Hematopoietic multipotent progenitor cell treated with erythropoietin and hydrocortisone succinate and interleukin-3 and kit ligand, for 6 days (in vitro differentiated cells): Measurements from ENCODE around the gene CUL7.
A peak's percentile ranks its signal among the peaks of the same experiment; 100 is the strongest.
"Not testable (repeated sequence)": the region's sequence is repeated elsewhere in the genome, so short reads cannot be mapped to it uniquely, and the experiment has no call there.

Source experiments
- DNase-seq: peaks from one replicate; pipeline ENCODE4 v3.0.0-alpha.2; 2015

Gene CUL7

DNA sequence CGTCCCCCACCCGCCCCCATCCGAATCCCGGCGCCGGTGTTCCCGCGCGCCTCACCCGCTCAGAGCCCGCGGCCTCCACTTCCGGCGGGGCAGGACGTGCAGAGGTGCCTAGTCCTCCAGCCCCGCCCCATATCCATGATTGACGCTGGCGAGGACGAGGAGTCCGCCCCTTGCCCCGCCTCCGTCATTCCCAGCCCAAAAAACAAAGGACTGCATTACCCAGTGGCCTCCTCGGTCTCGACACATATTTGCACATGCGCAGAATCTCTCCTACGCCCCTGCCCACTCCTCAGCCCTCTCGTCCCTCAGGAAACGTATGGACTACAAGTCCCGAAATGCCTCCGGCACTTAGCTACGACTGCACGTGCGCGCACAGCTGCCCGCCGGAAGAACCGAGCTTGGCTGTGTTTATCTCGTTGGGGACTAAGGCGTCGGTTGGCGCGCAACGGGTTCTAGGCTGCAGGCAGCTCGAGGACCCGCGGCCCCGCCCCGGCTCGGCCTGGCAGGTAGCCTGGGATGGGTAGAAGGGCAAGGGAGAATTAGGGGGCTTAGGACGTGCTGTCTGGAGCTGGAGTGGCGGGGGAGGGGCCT is 39.7 kb downstream of the CUL7 start, which contains the start of the genes KLHDC3 and MEA1:
Gene KLHDC3 (plus strand): TSS at position 407 of the 591 bp plus-strand sequence. CDS start 2,944 bp downstream, outside the sequence.
Gene MEA1 (minus strand): TSS at position 104 of the 591 bp plus-strand sequence. CDS start 133 bp downstream, outside the sequence.
- peak; percentile 100 for DNase-seq

DNA sequence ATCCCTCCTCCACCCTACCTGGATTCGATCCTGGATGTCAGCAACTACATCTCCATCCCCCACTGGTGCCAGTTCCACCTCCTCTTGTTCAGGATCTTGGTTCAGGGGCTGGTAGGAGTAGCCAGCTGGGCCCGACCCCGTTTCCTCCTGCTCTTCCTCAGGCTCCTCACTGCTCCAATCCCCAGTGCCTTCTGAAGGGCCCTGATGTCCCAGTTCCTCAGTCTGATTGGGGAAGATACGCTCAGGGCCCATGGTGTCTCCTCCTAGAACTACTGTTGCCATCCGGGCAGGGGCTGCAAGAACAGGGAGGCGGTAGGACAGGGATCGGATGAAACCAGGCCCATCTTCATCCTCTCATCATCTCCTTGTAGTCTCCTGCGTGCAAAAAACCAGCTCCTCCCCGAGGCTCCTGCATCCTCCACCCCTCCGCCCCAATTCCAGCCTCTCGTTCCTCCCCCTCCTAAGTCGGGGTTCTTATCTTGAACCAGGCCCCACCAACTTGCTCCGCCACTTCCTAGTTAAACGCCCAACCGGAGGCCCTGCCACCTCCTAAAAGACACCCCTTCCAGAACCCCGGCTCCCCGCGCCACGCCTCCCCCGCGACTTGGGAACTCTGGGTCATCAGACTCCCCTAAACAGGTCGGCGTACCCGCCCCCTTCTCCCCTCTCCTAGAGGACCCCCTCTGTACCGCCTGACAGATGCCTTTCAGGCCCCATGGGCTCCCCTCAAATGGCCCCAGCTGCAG is 40.4 kb downstream of the CUL7 start:
- peak; percentile 92 for DNase-seq

DNA sequence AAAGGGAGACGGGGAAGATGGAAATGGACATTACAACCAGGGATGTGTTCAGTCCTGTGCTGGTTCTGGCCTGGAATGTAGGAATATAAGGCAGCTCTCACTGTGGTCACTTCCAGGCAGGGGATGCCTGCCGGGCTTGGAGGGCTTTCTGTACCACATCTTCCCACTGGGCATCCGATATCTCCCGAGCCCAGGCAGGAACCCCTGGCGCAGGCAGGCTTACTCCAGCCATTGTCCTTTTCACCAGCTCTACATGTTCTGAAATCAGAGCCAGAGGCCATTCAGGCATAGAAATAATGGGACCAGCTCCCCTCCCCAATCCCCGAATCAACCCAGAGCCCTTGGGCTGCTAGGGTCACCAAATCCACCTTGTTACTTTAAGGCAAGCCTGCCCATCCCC is 41.3 kb downstream of the CUL7 start:
- DNase-seq, result no peak

DNA sequence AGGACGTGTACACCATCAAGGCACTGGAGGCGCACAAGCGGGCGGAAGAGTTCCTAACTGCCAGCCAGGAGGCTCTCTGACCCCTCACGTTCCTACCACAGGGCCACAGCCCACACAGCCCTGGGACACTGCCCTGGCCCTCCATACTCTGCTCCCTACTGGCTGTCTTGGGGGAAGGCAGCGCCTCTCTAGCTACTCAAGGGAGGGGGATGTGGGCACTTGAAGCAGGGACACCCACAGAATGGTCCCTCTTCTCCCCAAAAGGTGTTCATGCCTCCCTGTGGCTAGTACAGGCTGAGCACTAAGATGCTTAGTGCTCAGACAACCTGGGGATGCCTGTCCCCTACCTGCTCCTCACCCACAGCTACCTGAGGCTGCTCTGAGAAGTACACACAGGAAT is 42.4 kb downstream of the CUL7 start:
- DNase-seq, result no peak

DNA sequence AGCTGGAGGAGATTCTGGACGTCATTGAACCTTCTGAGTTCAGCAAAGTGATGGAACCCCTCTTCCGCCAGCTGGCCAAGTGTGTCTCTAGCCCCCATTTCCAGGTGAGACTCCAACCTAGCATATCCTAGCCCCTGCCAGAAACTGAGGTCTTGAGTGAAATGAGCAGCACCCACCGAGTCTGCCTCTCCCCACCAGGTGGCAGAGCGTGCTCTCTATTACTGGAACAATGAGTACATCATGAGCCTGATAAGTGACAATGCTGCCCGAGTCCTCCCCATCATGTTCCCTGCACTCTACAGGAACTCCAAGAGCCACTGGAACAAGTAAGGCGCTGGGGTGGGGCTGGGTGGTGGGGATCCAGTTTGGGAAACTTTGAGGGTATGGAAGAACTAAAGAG is 44.5 kb downstream of the CUL7 start:
- DNase-seq, result peak; percentile 79

DNA sequence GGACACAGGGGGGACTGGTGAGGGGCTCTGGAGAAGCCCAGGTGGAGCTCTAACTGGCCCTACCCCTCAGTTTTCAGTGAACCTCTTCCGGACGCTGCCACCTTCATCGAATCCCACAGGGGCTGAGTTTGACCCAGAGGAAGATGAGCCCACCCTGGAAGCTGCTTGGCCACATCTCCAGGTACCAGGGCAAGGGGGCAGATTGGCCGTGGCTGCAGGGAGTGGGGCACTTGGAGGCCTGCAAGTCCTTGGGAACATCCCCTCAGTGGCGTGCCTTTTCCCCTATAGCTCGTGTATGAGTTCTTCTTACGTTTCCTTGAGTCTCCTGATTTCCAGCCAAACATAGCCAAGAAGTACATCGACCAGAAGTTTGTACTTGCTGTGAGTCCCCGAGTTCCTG is 46.5 kb downstream of the CUL7 start:
- DNase-seq, result no peak

DNA sequence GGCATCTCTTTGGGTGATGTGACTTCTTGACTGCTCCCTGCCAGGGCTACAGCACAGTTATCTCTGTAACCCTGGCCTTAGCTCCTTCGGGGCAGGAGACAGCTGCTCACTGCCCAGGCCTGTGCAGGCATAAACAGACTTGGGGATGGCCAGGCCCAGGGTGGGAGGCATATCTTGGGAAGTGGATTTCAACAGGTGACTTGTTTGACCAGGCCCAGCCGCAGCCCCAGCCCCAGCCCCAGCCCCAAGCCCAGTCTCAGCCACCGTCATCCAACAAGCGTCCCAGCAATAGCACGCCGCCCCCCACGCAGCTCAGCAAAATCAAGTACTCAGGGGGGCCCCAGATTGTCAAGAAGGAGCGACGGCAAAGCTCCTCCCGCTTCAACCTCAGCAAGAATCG is 47.4 kb downstream of the CUL7 start:
- DNase-seq, result no peak

DNA sequence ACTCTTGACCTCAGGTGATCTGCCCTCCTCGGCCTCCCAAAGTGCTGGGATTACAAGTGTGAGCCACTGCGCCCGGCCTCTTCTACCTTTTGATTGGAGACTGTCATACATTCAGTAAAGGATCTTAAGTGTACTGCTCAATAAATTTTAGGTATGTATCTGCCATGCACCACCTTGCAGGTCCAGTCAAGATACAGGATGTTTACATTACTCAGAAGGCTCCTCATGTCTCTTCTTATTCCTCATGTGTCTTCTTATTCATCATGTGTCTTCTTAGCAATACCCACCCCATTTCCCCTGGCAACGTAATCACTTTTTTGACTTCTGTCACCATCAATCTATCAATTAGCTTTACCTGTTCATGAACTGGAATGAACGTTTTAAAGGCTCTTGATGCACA is 47.8 kb downstream of the CUL7 start:
- no peak for DNase-seq

DNA sequence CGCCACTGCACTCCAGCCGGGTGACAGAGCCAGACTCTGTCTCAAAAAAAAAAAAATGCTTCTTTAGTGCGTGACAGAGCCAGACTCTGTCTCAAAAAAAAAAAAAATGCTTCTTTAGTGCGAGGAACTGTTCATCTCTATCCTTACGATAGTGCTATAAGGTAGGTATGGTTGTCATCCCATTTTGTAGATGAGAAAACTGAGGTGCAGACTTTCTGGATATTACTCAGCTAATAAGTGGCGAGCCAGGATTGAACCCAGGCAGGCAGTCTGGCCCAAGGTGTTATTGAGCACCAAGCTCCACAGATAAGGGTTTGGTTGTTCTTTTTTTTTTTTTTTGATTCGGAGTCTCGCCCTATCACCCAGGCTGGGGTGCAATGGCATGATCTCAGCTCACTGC is 51.8 kb downstream of the CUL7 start:
- DNase-seq, result no peak

DNA sequence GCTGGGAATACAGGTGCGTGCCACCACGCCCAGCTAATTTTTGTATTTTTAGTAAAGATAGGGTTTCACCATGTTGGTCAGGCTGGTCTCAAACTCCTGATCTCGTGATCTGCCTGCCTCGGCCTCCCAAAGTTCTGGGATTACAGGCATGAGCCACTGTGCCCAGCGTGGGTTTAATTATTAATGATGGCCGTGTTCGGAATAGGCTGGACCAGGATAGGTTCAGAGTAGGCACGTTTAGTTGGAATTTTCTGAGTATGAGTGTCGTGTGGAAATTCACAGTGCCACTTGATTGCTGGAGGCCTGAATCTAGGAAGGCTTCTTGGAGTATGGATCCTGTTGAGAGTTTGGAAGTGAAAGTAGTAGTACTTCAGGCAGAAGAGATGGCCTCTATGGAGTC is 55.4 kb downstream of the CUL7 start:
- not testable (repeated sequence) for DNase-seq

DNA sequence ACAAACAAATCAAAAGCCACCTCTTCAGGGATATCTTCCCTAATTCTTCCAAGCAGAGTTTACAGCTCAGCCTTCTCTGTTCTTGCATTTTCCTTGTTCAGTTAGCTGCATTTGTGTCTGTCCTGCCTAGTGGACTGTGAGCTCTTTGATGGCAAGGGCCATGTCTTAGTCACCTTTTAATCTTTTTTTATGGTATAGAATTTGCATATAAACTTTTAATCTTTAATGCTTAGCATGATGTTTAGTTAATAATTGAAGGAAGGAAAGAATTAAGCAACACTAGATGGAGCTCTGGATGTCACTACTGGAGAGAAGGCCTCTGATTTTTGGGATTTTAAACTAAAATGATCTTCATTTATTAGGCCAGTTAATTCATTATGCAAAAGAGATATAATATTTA is 57.1 kb downstream of the CUL7 start:
- no peak for DNase-seq

DNA sequence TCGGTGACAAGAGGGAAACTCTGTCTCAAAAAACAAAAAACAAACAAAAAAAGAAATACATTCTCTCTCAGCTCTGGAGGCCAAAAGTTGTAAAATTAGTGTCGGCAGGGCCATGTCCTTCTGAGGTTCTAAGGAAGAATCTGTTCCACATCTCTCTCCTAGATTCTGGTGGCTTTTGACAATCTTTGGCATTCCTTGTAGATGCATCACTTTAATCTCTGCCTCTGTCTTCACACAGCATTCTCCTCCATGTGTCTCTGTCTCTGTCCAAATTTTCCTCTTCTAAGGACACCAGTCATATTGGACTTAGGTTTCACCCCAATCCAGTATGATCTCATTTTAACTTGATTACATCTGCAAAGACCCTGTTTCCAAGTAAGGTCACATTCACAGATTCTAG is 60.2 kb downstream of the CUL7 start:
- DNase-seq, result no peak

DNA sequence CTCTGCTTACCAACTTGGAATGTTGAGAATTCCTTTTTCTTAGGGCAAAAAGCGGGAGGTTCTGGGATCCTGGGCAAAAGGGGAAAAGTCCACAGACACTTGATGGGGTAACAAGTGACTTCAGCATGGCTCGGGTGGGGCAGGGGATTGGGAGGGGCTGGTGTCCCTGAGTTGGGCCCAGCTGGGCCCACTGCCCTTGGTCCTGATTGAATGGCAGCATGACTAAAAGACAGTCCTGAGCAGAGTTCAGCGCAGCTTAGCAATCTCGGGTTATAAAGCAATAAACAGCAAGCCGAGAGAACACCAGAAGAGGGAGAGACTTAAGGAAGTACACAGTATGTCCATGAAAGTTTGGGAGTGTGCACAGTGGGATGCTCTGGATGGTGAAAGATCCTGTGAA is 63.7 kb downstream of the CUL7 start:
- no peak for DNase-seq

DNA sequence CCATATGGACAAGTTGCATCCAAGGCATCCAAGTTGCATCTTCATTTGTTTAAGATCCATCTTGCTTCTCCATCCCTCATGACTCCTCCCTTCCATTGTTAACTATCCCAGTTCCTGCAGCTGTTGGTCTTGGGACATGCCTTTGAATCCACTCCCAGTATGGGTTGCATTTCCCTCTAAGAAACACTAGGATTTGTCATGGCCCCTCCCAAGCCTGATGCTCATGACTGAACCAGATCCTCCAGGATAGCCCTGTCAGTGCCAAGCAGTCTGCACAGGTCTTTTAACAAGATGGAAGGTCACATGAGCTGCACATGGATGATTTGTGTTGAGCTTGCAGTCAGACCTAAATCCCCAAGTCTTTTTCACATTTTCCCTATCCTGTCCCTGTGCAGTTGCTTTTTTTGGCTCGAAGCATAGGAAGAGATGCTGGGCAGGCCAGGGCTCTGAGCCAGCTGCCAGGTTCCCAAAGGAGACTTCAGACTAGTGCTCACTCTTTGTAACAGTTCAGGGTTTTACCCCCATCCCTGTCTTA is 65.1 kb downstream of the CUL7 start:
- DNase-seq, result no peak
